HEK293 (cell line): ENCODE measurements around the gene CST9.

Experiments used
- CTCF ChIP-seq: fragments of 450-650 bp; formaldehyde crosslinking; IDR thresholded peaks from 2 replicates; pipeline ENCODE4 v1.5.1; 2016; ENCODE audit warnings: missing biosample characterization, missing genetic modification characterization
- GLI2 ChIP-seq: fragments of 450-650 bp; formaldehyde crosslinking; IDR thresholded peaks from 2 replicates; pipeline ENCODE4; 2017; ENCODE audit warnings: missing biosample characterization, missing genetic modification characterization, low read depth, borderline replicate concordance
- HOXA7 ChIP-seq: sonication (generic); formaldehyde crosslinking; IDR thresholded peaks from 2 replicates; pipeline ENCODE4 v1.8.1; 2022; ENCODE audit warnings: missing genetic modification reagents, borderline replicate concordance
- ZBTB1 ChIP-seq: fragments of 450-650 bp; formaldehyde crosslinking; IDR thresholded peaks from 2 replicates; pipeline ENCODE4 v1.5.1; 2016; ENCODE audit warnings: missing biosample characterization, missing genetic modification characterization
- ZNF121 ChIP-seq: fragments of 450-650 bp; formaldehyde crosslinking; IDR thresholded peaks from 2 replicates; pipeline ENCODE4 v1.5.1; 2016; ENCODE audit warnings: missing biosample characterization, missing genetic modification characterization
- ZNF140 ChIP-seq: fragments of 450-650 bp; formaldehyde crosslinking; IDR thresholded peaks from 2 replicates; pipeline ENCODE4 v1.5.1; 2016; ENCODE audit warnings: missing biosample characterization, missing genetic modification characterization
- ZNF274 ChIP-seq, 2 experiments: fragments of 200-500 bp in 1 of 2; fragments of 450-650 bp in 1 of 2; sonication (Bioruptor generic) in 1 of 2; formaldehyde crosslinking in 1 of 2; IDR thresholded peaks; 2 replicates each; pipeline versions ENCODE4 v1.5.1 to v1.6.1; 2014 to 2016; ENCODE audit warnings: borderline replicate concordance in 1 of 2, inconsistent platforms in 1 of 2, low read length in 1 of 2, missing biosample characterization in 1 of 2, missing genetic modification characterization in 1 of 2
- ZNF280D ChIP-seq: fragments of 450-650 bp; formaldehyde crosslinking; IDR thresholded peaks from 2 replicates; pipeline ENCODE4 v1.5.1; 2016; ENCODE audit warnings: missing biosample characterization, missing genetic modification characterization
- ZNF354C ChIP-seq: fragments of 450-650 bp; formaldehyde crosslinking; IDR thresholded peaks from 2 replicates; pipeline ENCODE4 v1.5.1; 2016; ENCODE audit warnings: missing biosample characterization, missing genetic modification characterization, low read depth, borderline replicate concordance
- ZNF433 ChIP-seq: fragments of 450-650 bp; formaldehyde crosslinking; IDR thresholded peaks from 2 replicates; pipeline ENCODE4 v1.5.1; 2016; ENCODE audit warnings: missing biosample characterization, missing genetic modification characterization, low read depth
- ZNF521 ChIP-seq: fragments of 450-650 bp; formaldehyde crosslinking; IDR thresholded peaks from 2 replicates; pipeline ENCODE4 v1.5.1; 2017; ENCODE audit warnings: missing biosample characterization, mild to moderate bottlenecking, missing genetic modification characterization
- ZNF530 ChIP-seq: fragments of 450-650 bp; formaldehyde crosslinking; IDR thresholded peaks from 2 replicates; pipeline ENCODE4 v1.5.1; 2016; ENCODE audit warnings: low read depth, missing biosample characterization, missing genetic modification characterization
- ZNF585B ChIP-seq: fragments of 450-650 bp; formaldehyde crosslinking; IDR thresholded peaks from 2 replicates; pipeline ENCODE4 v1.5.1; 2016; ENCODE audit warnings: missing biosample characterization, missing genetic modification characterization
- ZSCAN16 ChIP-seq: fragments of 450-650 bp; formaldehyde crosslinking; IDR thresholded peaks from 2 replicates; pipeline ENCODE4 v1.5.1; 2016; ENCODE audit warnings: missing biosample characterization, missing genetic modification characterization

- TF ChIP-seq ZNF585B (tag by site-specific recombination), result no peak
- TF ChIP-seq ZBTB1 (tag by site-specific recombination), result no peak
- no peak for TF ChIP-seq ZNF274 (IDR thresholded peaks at IDR 0.05; ENCODE audit: low read length)
- no peak for TF ChIP-seq ZNF274 (tag by site-specific recombination; IDR thresholded peaks at IDR 0.05; ENCODE audit: borderline replicate concordance)
- no peak for TF ChIP-seq CTCF (tag by site-specific recombination)
- TF ChIP-seq GLI2, result no peak
- no peak for TF ChIP-seq ZSCAN16
- no peak for TF ChIP-seq ZNF521 (tag by site-specific recombination)
- TF ChIP-seq ZNF530 (tag by site-specific recombination), result no peak
- no peak for TF ChIP-seq ZNF121 (tag by site-specific recombination)
- no peak for TF ChIP-seq ZNF140 (tag by site-specific recombination)
- no peak for TF ChIP-seq HOXA7 (CRISPR knock-in tag)
- TF ChIP-seq ZNF354C (tag by site-specific recombination), result no peak
- TF ChIP-seq ZNF433 (tag by site-specific recombination), result no peak
- no peak for TF ChIP-seq ZNF280D
Observed at GRCh38 chr20:23641936-23642751, 36.4 kb upstream of the CST9 start.
